ENCODE measurements around the gene ADORA3.

DNA sequence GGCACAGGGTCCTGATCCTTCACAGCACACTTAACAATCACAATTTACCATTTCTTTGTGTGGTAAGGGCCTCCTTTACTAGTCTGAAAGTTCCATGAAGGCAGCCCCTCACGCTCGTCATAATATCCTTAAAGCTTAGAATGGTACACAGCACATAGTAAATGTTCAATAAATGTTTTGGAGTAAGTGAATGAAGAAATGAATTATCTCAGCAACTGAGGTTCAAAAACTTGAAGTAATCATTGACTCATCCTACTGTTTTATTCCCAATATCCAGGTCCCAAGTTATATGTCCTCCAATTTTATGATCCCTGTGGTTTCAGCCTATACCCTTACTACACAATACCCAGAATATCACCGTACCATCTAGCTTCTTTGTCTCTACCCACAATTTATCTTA is 31.9 kb downstream of the ADORA3 start:
- TF ChIP-seq POLR2A (IDR thresholded peaks at IDR 0.05) = no peak
- TF ChIP-seq, protein P1, sequence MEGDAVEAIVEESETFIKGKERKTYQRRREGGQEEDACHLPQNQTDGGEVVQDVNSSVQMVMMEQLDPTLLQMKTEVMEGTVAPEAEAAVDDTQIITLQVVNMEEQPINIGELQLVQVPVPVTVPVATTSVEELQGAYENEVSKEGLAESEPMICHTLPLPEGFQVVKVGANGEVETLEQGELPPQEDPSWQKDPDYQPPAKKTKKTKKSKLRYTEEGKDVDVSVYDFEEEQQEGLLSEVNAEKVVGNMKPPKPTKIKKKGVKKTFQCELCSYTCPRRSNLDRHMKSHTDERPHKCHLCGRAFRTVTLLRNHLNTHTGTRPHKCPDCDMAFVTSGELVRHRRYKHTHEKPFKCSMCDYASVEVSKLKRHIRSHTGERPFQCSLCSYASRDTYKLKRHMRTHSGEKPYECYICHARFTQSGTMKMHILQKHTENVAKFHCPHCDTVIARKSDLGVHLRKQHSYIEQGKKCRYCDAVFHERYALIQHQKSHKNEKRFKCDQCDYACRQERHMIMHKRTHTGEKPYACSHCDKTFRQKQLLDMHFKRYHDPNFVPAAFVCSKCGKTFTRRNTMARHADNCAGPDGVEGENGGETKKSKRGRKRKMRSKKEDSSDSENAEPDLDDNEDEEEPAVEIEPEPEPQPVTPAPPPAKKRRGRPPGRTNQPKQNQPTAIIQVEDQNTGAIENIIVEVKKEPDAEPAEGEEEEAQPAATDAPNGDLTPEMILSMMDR (IDR thresholded peaks at IDR 0.05) = no peak
